K562 (cell line): ENCODE results near the gene CDCA3. TPM values are rescaled to one million over a fixed set of nuclear protein-coding genes. Genes with fewer than 3 reads are reported as not detected.

Experiments
- ATAC-seq: fragments of 200-7000 bp; cut with Tn5 transposase; 3 replicates; pipeline ENCODE4 v1.9.1; 2020; ENCODE audit warnings: moderate library complexity
- BruUV-seq: library from RNA; stranded (reverse); fragments of 400-500 nt; replicated peaks from 2 replicates; lab custom pipeline; 2021; lab: Mats Ljungman, UMichigan
- CTCF ChIA-PET: fragments of 300-600 bp; formaldehyde crosslinking; extraction: SDS; loops from one replicate; lab custom pipeline; 2021; ENCODE audit warnings: low intra/inter-chr PET ratio; lab: Yijun Ruan, JAX
- POLR2A ChIA-PET: fragments of 300-600, 350-650 bp; sonication (Branson Sonifier 250); formaldehyde crosslinking; extraction: SDS; loops from one replicate; lab custom pipeline; 2021; ENCODE audit warnings: antibody characterized with exemption, inconsistent platforms; lab: Yijun Ruan, JAX
- DNase-seq, 4 experiments: peaks; one replicate each; pipeline versions ENCODE4 v3.0.0 to v3.0.0-alpha.2; 2011 to 2018; ENCODE audit warnings: low spot score in 3 of 4, mixed read lengths in 3 of 4; ENCODE audit errors: extremely low read depth in 1 of 4
- FAIRE-seq: peaks from 2 replicates; lab custom pipeline; 2011; peaks lifted over from hg19 to GRCh38; lab: Jason Lieb, UNC
- H2AFZ ChIP-seq: 2 replicates; pipeline ENCODE4 v1.6.0; 2011; ENCODE audit warnings: low read depth, low read length, control low read depth, inconsistent platforms
- H3K27ac ChIP-seq: fragments of 200-600 bp; 3 replicates; pipeline ENCODE4 v1.8.0; 2011; ENCODE audit warnings: low read depth, mild to moderate bottlenecking, control low read depth, inconsistent platforms, low read length, moderate library complexity, mixed read lengths; ENCODE audit errors: extremely low read depth
- H3K27me3 ChIP-seq, 2 experiments: fragments of 300-600 bp in 1 of 2; 2 replicates in 1 of 2; 3 replicates in 1 of 2; pipeline versions ENCODE4 v1.6.0 to v1.8.0; 2011; ENCODE audit warnings: inconsistent platforms in 2 of 2, low read length in 2 of 2, mild to moderate bottlenecking in 1 of 2, mixed read lengths in 1 of 2, moderate library complexity in 1 of 2; ENCODE audit not compliant: control insufficient read depth in 2 of 2, insufficient read depth in 2 of 2
- H3K36me3 ChIP-seq: fragments of 300-600 bp; 3 replicates; pipeline ENCODE4 v1.8.0; 2011; ENCODE audit warnings: mild to moderate bottlenecking, low read length, inconsistent platforms; ENCODE audit not compliant: control insufficient read depth, insufficient read depth
- H3K4me1 ChIP-seq, 2 experiments: fragments of 200-600 bp in 1 of 2; replicated peaks in 1 of 2; 2 replicates in 1 of 2; 3 replicates in 1 of 2; pipeline versions ENCODE4 v1.5.1 to v1.8.0; 2011; ENCODE audit warnings: inconsistent platforms in 2 of 2, low read length in 2 of 2, mild to moderate bottlenecking in 1 of 2, mixed read lengths in 1 of 2, moderate library complexity in 1 of 2; ENCODE audit not compliant: control insufficient read depth in 2 of 2, insufficient read depth in 2 of 2
- H3K4me2 ChIP-seq: 2 replicates; pipeline ENCODE4 v1.6.1; 2011; ENCODE audit warnings: low read length, control low read depth, inconsistent platforms, mixed read lengths; ENCODE audit not compliant: insufficient read depth
- H3K4me3 ChIP-seq: fragments of 200-600 bp; sonication (generic), shearing (Covaris generic); 2 replicates; pipeline ENCODE4 v1.5.1; 2016; ENCODE audit warnings: control low read depth, inconsistent platforms
- H3K79me2 ChIP-seq: fragments of 200-600 bp; 3 replicates; pipeline ENCODE4 v1.8.0; 2011; ENCODE audit warnings: low read length, inconsistent platforms; ENCODE audit not compliant: control insufficient read depth, insufficient read depth
- H3K9ac ChIP-seq, 2 experiments: 2 replicates each; pipeline versions ENCODE4 v1.6.0 to v1.6.1; 2011; ENCODE audit warnings: low read depth in 2 of 2, low read length in 2 of 2, control low read depth in 1 of 2, inconsistent platforms in 1 of 2, mild to moderate bottlenecking in 1 of 2, mixed read lengths in 1 of 2; ENCODE audit not compliant: insufficient read depth in 1 of 2
- H3K9me1 ChIP-seq: one replicate; pipeline ENCODE4 v1.6.0; 2011; ENCODE audit warnings: inconsistent platforms, mild to moderate bottlenecking, low read length, moderate library complexity; ENCODE audit not compliant: control insufficient read depth, insufficient read depth
- H3K9me3 ChIP-seq: replicated peaks from 2 replicates; pipeline ENCODE4 v1.5.1; 2011; ENCODE audit warnings: low read depth, low read length, inconsistent platforms; ENCODE audit not compliant: control insufficient read depth, insufficient read depth
- H4K20me1 ChIP-seq: replicated peaks from 2 replicates; pipeline ENCODE4 v1.6.1; 2011; ENCODE audit warnings: low read length, inconsistent platforms, mixed read lengths; ENCODE audit not compliant: control insufficient read depth, insufficient read depth
- C11orf30 ChIP-seq: fragments of 450-650 bp; IDR thresholded peaks from 2 replicates; pipeline ENCODE4 v1.6.1; 2016; ENCODE audit warnings: low read depth, mild to moderate bottlenecking
- CAMTA2 ChIP-seq: fragments of 250-450 bp; sonication (Bioruptor Pico); conservative IDR thresholded peaks from 2 replicates; pipeline ENCODE4 v1.5.1; 2022
- PREB ChIP-seq: sonication (generic); formaldehyde crosslinking; IDR thresholded peaks from 2 replicates; pipeline ENCODE4 v1.8.1; 2023; ENCODE audit warnings: mild to moderate bottlenecking, missing genetic modification reagents
- SPI1 ChIP-seq: IDR thresholded peaks from 2 replicates; pipeline ENCODE4 v1.6.1; 2011; ENCODE audit warnings: low read depth, low read length, control low read depth, borderline replicate concordance
- TGIF2 ChIP-seq: sonication (generic); formaldehyde crosslinking; IDR thresholded peaks from 2 replicates; pipeline ENCODE4 v1.8.1; 2022; ENCODE audit warnings: mild to moderate bottlenecking, missing genetic modification reagents, moderate library complexity
- WGBS: fragments of 100-300 bp; shearing (Covaris generic); methylation state at CpG from one replicate; pipeline ENCODE4 v1.1.6; 2016; ENCODE audit warnings: low coverage, mixed read lengths; ENCODE audit not compliant: insufficient coverage; ENCODE audit errors: missing lambda C conversion rate; 5-methylcytosine and 5-hydroxymethylcytosine counted together
- in situ Hi-C: fragments of 300-500 bp; cut with MboI; formaldehyde crosslinking; loops from 4 replicates; pipeline ENCODE4 v1.15.0; 2018; ENCODE audit warnings: inconsistent platforms, mixed read lengths
- intact Hi-C: fragments of 100-400 bp; cut with micrococcal nuclease; formaldehyde crosslinking; loops from 2 replicates; pipeline ENCODE4 v1.14.2; 2022
- polyA plus RNA-seq, 8 experiments: library from polyadenylated mRNA; depleted of rRNA in 4 of 8; stranded (reverse) in 5 of 8; unstranded in 3 of 8; fragments of >200 nt; fragmentation: Nextera tagmentation in 2 of 8; fragmentation: Illumina TruSeq in 1 of 8; extraction: Ambion mirVana in 2 of 8; extraction: Trizol in 1 of 8; gene quantifications; 2 replicates each; pipeline versions ENCODE4 v1.2.1 to v1.2.3, GENCODE V29; 2011 to 2014; ENCODE audit warnings: inconsistent platforms in 1 of 8, missing spikeins in 1 of 8
- total RNA-seq, 7 experiments: library from RNA; depleted of rRNA in 6 of 7; stranded (reverse); fragments of >200 nt in 6 of 7; fragmentation: Illumina TruSeq in 2 of 7; extraction: Trizol in 2 of 7; gene quantifications; 2 replicates each; pipeline versions ENCODE4 v1.2.1 to v1.2.3, GENCODE V29; 2011 to 2021; ENCODE audit warnings: low replicate concordance in 1 of 7

The CDCA3 gene
- total and polyA plus RNA-seq, 9 of the 15 experiments (the other 6 are each of a cell fraction or from before 2014, with no cell fraction given) = 24.2 to 80.8 (median 55.1) TPM

GRCh38 chr12:6816598-6816997 is 34.5 kb downstream of the CDCA3 start:
- POLR2A ChIA-PET = interaction anchor here (0.6 kb wide), 1 partner anchor 424 kb away, joined by 3 read pairs; no protein-coding TSS in a partner anchor
- CTCF ChIA-PET = no interaction called here

GRCh38 chr12:6813363-6813762 is 37.7 kb downstream of the CDCA3 start:
- no peak overlapping the region for H2AFZ ChIP-seq
- in situ Hi-C loops (no loop called here), intact Hi-C loops (no loop called here)
- 10% methylated on average over 4 of the region's 4 CpGs for WGBS
- no peak overlapping the region for H3K27ac ChIP-seq
- no peaks in the 10 kb centered on the region for H3K27me3 ChIP-seq
- ATAC-seq = no peak
- peaks cover 2 to 7% of the 10 kb centered on the region in 2 experiments; a peak in 3 of 5 replicates for H3K4me1 ChIP-seq
- TF ChIP-seq CAMTA2 (CRISPR knock-in tag) (no peak), SPI1 (peak; percentile 93)
- H3K79me2 ChIP-seq = no peaks in the 10 kb centered on the region
- H3K9ac ChIP-seq = no peak overlapping the region
- ChIA-PET CTCF (no interaction called here), POLR2A (interaction anchor here (0.8 to 1.3 kb wide), 3 partner anchors 9 to 17 kb away, joined by 3 read pairs; no protein-coding TSS in a partner anchor)
- no peaks in the 10 kb centered on the region for H3K9me3 ChIP-seq
- no peaks in the 10 kb centered on the region for H3K36me3 ChIP-seq
- no peak overlapping the region for H3K4me2 ChIP-seq
- H3K9me1 ChIP-seq = no peaks in the 10 kb centered on the region
- no TSS peak for BruUV-seq
- H4K20me1 ChIP-seq = no peaks in the 10 kb centered on the region
- FAIRE-seq = no peak
- no peak for DNase-seq
- no peak overlapping the region for H3K4me3 ChIP-seq

More at GRCh38 chr12:6816598-6816997, 34.5 kb downstream of the CDCA3 start:
- no peaks in the 10 kb centered on the region for H3K79me2 ChIP-seq
- H3K36me3 ChIP-seq = no peaks in the 10 kb centered on the region
- no TSS peak for BruUV-seq
- H3K9ac ChIP-seq = no peak overlapping the region
- ATAC-seq = no peak
- H3K9me3 ChIP-seq = no peaks in the 10 kb centered on the region
- peaks cover 5 to 7% of the 10 kb centered on the region in 2 experiments; a peak in 4 of 5 replicates for H3K4me1 ChIP-seq
- H3K27ac ChIP-seq = no peak overlapping the region
- in situ Hi-C loops = no loop called here
- WGBS = 12% methylated on average over 3 of the region's 3 CpGs
- no peak for DNase-seq
- intact Hi-C loops = no loop called here
- no peak for FAIRE-seq
- no peak overlapping the region for H3K4me2 ChIP-seq
- H3K9me1 ChIP-seq = no peaks in the 10 kb centered on the region
- no peak overlapping the region for H3K4me3 ChIP-seq
- TF ChIP-seq C11orf30 (no peak), PREB (CRISPR knock-in tag) (no peak), TGIF2 (no peak)
- no peaks in the 10 kb centered on the region for H4K20me1 ChIP-seq
- no peak overlapping the region for H2AFZ ChIP-seq
- no peaks in the 10 kb centered on the region for H3K27me3 ChIP-seq
